M059J (cell line): ENCODE results near the gene SH3BGRL2. TPM values are rescaled to one million over a fixed set of nuclear protein-coding genes. Genes with fewer than 3 reads are reported as not detected.
"Not testable (repeated sequence)": the region's sequence is repeated elsewhere in the genome, so short reads cannot be mapped to it uniquely, and the experiment has no call there.

Source experiments
- DNase-seq: peaks from one replicate; pipeline ENCODE4 v3.0.0-alpha.2; 2012; ENCODE audit warnings: low read depth
- total RNA-seq: library from RNA; depleted of rRNA; stranded (reverse); fragments of >200 nt; shearing (Covaris generic); gene quantifications from 2 replicates; pipeline ENCODE4 v1.2.3, GENCODE V29; 2014

Gene SH3BGRL2
- total RNA-seq, 1 experiment from 2014 or later = 9.8 TPM

DNA sequence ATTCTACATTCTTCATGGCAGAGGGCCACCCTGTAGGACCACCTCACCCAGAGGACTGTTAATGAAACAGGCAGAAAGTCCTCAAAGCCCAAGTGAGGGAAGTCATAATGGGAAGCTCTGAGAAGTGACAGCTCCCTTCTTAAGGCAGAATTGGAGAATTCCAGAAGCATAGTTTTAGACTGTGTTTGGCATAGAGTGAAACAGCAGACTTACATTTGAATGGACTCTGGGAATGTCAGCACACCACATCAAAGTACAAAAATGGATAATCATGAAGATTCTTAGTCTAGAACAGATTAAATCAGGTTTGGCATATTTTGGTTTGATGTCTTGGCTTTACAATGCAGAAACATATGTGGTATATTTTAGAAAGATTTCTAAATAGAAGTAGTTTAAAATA is 17.9 kb downstream of the SH3BGRL2 start:
- no peak for DNase-seq

DNA sequence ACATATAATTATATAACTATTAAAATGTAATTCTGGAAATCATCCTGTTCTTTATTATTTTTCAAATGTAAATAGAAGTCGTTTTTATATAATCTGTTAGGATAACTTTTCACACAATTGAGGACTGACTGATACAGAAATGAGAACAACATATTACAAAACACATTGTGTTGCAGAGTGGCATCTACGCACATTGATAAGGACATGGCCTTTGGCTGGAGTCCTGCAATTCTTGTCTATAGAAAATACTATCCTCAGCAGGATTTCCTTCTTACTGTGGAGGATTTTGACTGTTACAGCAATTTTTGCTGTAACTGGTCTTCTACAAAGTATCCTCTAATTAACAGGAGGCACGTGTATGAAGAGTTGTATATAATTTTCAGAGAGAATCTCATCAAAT is 19.8 kb downstream of the SH3BGRL2 start:
- no peak for DNase-seq

DNA sequence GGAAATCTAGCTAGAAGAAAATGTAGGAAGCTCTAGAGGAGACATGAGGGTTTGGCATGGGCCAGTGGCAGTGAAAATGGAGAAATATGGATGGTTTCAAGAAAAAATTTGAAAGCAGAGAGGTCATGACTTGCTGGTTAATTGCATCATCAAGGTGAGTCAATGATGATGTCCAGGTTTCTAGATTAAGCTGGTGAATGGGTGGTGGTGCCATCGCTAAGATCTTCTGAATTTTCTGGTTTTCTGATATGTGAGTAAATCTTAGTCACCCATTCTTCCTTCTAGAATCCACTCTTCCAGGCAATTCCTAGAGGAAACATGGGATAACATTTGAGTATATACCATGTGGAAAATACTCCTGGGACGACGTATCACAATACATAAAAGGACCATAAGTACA is 25.0 kb downstream of the SH3BGRL2 start:
- peak; percentile 12 for DNase-seq

DNA sequence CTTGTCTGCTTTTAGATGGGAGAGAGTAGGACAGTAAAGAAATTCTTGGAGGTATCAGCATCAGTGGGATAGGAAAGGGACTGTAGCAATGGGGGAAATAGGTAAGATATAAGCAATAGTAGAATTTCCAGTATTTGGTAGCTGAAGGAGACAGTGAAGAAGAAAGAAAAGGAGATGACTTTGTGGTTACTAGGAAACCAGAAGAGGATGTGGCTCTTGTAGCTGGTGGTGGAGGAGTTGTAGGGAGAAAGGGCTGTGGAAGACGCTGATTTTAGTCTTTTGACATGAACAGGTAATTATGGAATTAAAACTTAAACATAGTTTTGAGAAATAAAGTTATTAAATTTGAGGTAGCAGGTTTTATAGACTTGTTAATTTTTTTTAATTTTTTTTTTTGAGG is 26.1 kb downstream of the SH3BGRL2 start:
- no peak for DNase-seq

DNA sequence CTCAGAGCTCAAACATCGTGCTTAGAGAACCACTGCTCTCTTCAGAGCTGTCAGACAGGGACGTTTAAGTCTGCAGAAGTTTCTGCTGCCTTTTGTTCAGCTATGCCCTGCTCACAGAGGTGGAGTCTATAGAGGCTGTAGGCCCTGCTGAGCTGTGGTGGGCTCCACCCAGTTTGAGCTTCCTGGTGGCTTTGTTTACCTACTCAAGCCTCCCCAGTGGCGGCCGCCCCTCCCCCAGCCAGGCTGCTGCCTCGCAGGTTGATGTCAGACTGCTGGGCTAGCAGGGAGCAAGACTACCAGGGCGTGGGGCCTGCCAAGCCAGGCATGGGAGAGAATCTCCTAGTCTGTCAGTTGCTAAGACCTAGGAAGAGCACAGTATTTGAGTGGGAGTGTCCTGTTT is 32.5 kb downstream of the SH3BGRL2 start:
- DNase-seq = not testable (repeated sequence)

DNA sequence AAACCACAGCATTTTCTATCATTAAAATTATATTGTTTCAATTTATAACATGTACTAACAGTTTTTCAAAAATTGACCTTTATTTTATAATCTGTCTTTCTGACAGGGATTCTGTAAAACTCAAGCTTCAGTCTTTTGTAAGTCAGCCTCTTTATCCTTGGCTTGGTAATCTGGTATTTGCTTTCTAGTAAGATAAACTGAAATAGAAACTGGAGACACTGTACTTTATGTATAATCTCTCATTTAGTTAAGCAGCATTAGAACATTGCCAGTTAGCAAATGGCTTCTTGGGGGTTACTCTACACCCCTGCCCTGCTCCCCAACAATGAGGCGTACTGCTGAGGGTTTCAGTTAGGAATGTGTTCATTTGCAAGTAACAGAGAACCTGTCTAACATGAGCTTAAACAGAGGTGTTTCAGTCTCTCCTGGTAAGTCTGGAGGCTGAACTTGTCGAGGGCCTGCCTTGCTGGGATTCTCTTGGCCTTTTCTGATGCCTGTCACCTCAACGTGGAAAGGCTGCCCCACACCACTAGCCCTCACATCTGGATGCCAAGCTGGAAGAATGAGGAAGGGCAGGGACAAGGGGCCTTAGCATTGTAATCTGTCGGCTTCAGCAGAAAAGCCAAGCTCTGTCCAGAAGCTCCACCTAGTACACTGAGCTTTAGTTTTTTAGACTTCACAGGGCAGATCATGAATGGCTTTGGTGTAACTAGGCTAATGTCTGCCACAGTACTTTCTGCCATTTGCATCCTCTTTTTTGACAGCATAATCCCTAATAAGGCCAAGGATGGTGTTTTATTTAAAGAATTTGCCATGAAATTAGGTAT is 34.8 kb downstream of the SH3BGRL2 start:
- no peak for DNase-seq

DNA sequence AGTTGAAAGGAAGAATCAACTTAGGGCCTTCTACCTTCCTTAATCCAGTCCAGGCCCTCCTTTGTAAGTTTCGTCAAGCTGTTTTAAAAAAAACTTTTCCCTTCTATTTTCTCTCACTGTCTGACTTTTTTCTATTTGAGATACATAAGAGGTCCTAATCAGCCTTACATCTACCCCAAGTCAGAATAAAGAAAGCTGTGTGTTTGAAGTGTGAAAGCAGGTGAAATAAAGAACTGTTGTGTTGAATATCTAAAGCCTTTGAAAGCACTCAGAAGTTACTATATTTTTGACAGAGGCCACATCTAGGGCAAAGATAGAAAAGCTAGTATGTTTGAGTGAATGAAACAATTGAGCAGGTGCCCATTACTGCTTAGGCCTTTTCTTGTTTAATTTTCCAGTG is 35.5 kb downstream of the SH3BGRL2 start:
- no peak for DNase-seq

DNA sequence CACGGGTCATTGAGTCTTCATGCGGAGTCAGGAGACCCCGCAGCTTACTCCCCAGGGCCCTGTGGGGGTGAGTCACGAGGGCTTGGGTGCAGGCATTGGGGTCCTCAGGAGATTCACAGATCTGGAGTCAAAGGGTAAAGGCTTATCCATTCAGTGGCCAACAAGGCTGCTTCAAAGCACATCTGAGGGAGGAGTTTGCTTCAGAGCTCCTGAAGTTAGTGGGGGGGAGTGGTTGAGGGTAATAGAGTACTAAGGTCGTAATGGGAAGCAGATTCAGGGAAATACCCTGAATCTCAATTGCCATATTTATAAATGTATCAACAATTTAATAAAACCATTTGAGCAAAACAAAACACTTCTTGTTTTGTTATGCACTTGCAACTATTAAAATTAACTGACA is 37.3 kb downstream of the SH3BGRL2 start:
- DNase-seq = no peak

DNA sequence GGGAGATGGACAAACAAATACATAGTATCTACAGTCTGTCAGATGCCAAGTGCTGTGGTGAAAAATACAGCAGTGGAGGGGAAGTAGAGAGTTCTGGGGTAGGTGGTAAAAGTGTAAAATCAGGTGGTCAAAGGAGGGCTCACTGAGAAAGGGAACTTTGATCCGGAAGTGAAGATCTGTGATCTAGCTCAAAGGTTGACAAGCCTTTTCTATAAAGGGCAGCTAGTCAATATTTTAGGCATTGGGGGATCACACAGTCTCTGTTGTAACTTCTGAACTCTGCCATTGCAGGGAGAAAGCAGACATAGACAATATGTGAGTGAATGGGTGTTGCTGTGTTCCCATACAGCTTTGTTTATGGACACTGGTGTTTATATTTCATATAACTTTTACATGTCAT is 38.6 kb downstream of the SH3BGRL2 start:
- DNase-seq = no peak

DNA sequence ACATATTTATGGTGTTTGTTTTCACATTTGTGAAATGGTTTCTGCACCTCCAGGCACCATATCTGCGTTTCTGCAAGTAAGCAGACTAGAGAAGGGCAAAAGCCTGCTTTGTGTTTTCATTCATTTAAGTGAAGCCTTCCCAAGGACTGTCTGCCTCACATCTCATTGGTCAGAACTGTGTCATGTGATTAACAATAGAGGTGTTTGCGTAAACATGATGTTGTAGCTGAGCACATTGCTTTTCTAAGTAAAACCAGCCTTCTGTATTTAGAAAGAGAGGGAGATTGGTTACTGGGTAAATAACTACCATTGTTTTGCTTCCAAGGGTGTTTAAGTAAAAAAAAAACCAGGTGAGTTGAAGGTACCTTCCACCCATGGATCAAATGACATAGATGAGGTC is 39.7 kb downstream of the SH3BGRL2 start:
- no peak for DNase-seq

DNA sequence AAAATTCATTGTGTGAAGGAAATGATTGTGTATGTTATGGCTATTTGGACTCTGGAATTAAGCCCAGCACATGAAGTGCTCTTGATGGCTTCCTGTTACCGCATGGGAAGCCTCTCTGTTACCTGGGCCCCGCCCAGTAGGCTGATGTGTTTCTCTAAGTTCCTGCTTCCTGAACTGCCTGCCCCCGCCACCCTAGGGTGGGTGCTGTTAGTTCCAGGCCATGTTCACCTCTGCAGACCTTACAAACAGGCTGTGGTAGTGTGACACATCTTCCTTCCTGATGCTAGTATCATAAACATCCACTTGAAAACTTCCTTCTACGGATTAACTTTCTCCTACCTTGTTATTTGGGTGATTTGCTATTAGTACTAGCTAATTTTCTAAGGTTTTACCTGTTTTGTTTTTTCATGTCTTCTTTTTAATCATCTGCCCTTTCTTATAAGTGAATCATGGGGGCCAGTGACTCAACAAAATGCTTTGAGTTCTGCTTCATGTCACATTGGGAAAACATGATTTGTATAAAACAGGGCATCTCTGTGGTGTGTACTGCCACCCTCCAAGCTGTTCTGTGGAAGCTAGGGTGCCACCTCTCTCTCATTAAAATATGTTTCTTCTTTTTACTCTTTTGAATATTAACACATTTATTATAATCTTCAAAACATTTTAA is 40.6 kb downstream of the SH3BGRL2 start:
- peak; percentile 59 for DNase-seq

DNA sequence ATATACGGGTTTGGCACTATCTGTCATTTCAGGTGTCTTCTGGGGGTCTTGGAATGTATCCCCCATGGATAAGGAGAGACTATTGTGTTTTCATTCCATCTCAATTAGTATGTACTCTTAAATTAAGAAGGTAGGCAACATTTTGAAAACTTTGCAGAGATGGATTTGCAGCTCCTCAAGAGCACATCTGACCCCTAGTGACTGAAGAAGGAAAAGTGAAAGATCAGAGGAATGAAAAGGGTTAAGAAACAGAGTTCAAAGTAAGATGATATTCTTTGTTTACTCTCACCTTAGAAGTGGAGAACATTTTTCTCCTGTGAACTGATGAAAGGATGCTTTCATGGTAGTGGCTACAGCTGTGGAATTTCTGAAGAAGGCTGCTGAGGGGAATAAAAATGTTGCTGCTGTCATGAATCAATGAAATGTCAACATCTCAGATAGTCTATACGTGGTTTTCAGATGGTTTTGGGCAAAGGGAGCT is 41.5 kb downstream of the SH3BGRL2 start:
- peak; percentile 42 for DNase-seq

DNA sequence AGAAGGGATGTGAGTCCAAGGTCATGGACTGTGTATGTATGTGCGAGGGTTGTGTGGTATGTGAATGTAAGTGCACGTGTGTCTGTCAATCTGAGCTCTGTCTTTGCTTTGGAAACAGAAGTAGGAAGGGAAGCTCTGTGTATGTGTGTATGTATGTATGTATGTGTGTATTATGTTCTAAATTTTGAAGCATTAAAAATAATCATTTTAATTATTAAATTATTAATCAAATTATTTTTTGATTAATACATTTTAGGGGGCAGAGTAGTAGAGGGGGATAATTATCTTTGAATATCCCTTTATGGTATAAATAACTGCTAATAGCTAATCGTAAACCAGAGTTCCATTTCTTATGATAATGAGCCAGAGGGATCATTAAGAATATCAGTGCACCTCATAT is 42.8 kb downstream of the SH3BGRL2 start:
- DNase-seq = no peak

DNA sequence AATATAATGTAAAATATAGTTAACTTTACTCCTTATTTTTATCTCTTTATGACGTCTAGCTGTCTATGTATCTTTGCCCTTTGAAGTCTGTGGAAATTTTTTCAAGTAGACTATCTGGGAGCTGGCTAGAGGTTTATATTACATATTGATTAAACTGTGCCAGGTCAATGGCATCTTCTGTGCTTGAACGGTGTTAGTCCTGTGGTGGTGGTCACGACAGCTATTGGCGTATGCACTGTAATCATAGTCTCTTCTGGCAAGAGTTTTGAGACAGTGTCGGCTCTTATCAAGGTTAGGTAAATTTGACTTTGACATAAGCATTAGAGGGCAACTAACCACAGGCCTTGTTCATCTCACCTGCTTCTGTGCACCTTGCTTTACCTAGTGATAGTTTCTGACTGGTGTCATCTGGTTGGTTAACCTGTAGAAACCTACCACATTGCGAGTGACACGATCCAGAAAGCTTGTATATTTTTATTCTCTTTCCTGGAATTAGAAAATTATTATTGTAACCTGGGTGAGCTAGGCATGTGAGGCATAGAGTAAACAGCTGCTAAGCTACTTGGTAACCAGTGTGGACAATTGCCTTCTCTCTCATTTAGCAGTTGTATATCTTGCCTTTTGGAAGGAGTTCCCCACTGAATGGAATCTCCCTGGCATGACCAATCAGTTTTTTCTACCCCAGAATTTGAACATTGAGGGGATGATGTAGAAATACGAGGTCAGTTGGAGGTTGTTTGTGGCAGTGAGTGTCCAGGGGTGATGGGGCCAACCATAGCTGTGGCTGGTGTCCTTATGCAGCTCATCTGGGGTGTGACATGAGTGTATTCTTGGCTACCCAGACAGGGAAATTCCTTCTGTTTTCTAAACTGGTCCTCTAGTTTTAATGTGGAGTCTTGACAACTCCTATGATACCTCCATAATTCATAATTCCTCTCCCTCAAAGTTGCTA is 45.9 kb downstream of the SH3BGRL2 start:
- no peak for DNase-seq

DNA sequence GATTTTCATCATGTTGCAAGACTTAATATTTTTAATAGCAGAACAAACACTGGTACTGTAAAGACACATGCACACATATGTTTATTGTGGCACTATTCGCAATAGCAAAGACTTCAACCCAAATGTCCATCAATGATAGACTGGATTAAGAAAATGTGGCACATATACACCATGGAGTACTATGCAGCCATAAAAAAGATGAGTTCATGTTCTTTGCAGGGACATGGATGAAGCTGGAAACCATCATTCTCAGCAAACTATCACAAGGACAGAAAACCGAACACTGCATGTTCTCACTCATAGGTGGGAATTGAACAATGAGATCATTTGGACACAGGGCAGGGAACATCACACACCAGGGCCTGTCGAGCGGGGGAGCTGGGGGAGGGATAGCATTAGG is 51.6 kb downstream of the SH3BGRL2 start:
- not testable (repeated sequence) for DNase-seq

DNA sequence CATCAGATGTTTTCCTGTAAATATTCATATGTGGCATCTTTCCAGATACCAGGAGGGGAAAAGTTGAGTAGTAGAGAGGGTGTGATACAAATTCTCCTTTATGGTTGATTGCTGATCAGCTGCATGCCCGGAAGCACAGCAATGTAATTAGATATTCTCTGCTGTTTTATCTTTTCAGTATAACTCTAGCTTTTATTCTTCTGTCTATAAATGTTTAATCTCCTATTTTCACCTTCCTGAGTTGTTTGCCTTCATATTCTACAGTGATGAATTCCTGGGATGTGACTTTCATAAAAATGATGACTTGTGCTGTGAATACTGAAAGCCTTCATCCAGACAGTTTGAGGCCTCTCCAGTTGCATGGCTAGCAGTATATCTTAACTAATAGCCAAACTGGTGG is 53.7 kb downstream of the SH3BGRL2 start:
- no peak for DNase-seq

DNA sequence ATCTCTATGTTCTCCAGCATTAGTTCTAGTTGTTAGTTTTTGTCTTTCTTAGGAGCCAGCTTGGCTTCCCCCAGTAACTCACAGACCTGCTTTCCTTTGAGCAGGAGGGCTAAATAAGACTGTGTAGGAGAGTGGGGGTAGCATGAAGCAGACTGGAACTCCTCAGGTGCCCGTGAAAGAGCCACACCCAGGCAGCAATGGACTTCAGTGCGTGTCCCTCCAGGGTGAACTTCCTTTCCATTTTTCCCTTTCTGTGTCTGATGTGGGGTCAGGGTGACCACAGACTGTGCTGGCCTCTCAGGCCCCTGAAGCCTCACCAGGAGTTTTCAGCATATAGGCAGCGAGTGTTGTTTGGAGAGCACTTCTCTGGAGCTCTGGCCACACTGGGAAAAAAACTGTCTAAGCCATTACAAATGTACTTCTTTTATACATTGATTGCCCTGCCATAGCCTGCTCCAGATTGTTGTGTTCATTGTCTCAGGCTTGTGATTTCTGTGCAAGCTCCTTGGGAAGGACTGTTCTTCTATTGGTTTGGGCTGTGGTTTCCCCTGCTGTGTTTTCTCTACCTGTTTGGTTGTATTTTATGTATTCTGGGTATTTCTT is 55.7 kb downstream of the SH3BGRL2 start:
- no peak for DNase-seq

DNA sequence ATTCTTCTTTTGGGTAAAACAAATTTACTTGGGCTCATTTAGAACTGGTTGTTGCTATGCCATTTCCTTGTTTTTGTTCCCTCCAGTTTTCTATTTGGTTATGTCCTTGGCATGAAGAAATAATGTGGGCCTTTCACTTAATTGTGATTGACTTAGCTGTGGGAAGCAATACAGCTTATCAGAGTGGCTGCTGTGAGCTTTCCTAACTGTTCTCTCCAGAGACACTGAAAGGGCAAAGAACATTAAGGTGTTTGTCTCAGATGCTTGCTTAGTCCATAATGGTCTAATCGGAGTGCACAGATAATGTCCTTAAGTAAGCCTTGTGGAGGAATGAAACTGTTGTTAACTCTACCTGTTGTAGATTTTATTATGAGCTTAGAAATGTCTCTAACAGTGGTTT is 56.6 kb downstream of the SH3BGRL2 start:
- DNase-seq = no peak

DNA sequence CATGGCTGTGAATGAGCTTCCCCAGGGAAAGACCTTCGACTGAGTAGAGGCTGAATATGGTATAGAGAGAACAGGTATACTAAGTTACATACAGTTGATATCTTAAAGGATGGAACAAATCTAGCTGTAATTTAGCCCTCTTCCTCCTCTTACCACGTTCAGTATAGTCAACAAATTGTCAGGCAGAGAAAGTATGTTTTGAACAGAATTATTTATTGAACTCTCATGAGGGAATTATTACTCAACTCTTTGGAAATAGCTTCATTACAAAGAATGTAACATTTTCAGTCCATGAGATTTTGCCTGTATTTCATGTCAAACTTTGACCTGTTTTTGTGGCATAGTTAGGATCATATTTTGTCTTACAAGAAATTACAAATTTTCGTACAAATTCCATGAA is 63.0 kb downstream of the SH3BGRL2 start:
- no peak for DNase-seq

DNA sequence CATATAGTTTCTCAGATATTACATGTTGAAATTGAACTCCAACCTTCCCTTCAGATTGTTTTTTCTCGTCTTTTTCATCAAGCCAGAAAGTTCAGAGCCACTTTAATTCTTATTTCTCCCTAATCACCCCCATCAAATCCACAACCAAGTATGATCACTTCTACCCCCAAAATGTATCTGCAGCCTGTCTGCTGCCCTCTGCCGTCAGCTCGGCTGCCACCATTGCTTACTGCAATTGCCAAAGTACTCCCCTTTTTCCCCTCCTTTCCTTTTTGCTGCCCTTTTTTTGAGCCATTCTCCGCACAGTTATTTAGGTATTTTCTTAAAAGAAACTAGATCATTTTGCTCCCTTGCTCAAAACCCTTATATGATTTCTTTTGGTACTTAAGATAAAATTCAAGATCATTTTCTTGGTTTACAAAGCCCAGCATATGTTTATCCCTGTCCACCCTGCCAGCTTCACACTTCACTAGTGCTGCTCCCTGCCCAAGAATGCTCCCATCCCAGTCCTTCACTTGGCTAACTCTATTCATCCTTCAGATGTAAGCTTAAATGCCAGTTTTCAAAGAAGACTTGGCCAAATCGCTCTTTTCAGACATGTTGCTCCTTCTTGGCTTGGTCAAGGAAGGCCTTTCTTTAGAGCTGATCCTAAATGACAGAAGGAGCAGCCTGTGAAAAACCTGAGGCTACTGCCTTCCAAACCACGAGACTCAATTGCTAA is 63.7 kb downstream of the SH3BGRL2 start:
- DNase-seq = no peak

DNA sequence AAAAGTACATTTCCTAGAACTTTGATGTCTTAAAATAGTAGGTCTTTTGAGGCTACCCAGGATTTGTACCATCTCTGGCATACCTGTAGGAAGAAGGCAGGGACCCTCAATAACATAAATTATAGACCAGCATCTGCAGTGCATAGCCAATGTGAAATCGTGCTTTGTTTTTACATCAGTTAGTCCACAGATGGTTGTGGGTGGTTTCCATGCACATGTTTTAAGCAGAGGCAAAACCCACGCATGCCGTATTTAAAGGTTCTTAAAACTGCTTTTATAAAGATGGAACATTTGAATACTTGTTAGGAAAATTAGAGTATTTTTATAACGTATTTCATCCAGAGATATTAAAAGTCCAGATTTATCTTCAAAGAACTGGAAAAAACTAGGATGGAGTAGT is 66.3 kb downstream of the SH3BGRL2 start:
- no peak for DNase-seq
